HG03175 (cell line): ENCODE results near the gene CEACAM3.

Source experiments
- ATAC-seq: cut with Tn5 transposase; IDR thresholded peaks from one replicate; pipeline ENCODE4 v1.9.1; 2021; ENCODE audit warnings: mild to moderate bottlenecking, moderate library complexity; ENCODE audit not compliant: unreplicated experiment

CEACAM3 gene

DNA sequence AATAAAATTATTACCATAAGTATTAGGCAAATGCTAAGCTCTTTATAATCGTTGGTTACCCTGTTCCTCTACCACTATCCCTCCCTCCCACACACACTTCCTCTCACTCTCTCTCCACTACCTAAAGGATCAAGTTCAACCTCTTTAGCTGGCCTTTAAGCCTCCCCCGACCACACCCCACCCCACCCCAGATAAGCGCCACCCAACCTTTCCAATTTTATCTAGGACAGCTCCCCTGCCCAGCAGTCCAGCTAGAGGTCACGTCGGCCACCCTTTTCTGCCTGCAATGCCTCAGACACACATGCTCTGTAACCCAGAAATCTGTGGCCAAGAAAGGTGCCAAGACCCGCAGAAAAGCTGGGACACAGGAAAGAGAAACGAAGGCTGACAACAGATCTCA, 47.0 kb downstream of the CEACAM3 start:
- no peak for ATAC-seq

DNA sequence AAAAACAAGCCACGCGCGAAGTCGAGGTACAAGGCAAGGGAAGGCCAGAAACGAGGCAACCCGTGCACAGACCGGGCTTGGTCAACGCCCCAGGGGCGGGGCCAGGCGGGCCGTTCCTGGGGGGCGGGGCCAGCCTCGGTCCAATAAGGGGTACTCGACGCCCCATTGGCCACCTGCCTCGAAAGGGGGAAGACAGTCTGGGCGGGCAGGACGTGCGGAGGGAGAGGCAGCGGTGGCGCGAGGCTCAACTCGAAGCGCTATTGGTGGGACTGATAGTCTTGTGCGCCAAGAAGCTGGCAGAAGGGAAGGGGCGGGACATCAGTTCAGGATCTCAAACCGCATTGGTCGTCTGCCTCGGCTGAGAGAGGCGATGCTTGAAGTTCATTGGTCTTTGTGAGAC, 48.2 kb downstream of the CEACAM3 start, which contains the start of gene LYPD4:
LYPD4 (minus strand) TSS at position 83 of the 400 bp plus-strand sequence. CDS start 5,398 bp downstream, outside the sequence.
- no peak for ATAC-seq

DNA sequence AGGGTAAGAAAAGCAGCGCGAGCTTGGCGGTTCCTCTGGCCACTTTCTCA, 48.4 kb downstream of the CEACAM3 start, which contains the start of gene DMRTC2:
DMRTC2 (plus strand) TSS at position 42 of the 50 bp plus-strand sequence. CDS start 2,387 bp downstream, outside the sequence.
- ATAC-seq, result no peak

DNA sequence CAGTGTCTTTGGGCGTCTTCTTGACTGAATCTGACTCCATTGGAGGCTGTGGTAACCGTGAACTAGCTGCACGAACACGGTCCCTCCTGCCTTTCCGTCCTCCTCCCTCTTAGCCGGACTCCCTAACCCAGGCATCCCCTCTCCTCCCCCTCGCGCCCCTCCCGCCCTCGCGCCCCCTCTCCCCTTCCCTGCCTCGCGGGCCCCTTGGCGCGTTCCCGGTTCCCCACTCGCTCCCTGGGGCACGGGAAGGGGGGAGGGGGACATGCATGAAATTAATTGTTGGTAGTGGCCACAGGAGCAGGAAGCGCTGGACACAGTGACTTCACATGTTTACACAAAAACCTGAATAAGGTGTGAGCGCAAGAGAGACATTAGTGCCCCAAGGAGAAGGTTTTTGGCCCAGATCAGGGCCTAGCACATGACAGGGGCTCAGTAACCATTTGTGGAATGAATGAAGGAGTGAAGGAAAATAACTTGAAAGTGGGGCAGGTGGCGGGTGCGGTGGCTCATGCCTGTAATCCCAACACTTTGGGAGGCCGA, 48.7 kb downstream of the CEACAM3 start:
- no peak for ATAC-seq

DNA sequence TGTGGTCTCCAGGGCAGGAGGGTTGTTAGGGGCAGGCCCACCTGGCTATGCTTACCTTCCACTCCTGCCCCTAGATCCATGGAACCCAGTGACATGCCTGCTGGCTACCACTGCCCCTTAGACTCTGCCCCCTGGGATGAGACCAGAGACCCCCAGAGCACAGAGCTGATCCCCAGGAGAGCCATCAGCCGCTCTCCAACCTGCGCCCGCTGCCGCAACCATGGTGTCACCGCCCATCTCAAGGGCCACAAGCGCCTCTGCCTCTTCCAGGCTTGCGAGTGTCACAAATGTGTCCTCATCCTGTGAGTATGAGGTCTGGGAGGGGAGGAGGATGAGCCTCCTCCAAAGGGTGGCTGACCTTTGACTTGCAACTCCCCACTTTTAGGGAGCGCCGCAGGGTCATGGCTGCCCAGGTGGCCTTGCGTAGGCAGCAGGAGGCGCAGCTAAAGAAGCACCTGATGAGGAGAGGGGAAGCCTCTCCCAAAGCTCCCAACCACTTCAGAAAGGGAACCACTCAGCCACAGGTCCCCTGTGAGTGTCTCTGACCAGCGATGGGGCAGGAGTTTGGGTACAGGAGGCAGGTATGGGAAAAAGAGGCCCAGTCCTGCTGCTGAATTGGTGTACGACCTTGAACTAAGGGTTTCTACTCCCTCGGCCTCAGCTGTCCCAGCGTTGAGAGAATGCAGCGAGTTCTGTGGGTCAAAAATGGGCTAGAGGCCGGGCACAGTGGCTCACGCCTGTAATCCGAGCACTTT, 51.1 kb downstream of the CEACAM3 start:
- no peak for ATAC-seq

DNA sequence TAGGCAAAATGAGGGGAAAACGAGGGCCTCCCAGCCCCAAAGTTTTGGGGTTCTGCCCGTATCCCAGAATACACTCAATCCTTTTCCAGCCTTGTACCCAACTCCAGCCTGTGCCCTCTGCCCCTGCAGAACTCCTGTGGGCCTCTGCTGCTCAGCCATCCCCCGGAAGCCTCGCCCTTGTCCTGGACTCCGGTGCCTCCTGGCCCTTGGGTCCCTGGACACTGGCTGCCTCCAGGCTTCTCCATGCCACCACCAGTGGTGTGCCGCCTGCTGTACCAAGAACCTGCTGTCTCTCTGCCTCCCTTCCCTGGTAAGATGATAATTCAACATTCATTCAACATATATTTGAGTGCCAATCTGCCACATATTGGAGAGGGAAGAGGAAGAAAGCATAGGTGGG, 52.3 kb downstream of the CEACAM3 start:
- no peak for ATAC-seq

DNA sequence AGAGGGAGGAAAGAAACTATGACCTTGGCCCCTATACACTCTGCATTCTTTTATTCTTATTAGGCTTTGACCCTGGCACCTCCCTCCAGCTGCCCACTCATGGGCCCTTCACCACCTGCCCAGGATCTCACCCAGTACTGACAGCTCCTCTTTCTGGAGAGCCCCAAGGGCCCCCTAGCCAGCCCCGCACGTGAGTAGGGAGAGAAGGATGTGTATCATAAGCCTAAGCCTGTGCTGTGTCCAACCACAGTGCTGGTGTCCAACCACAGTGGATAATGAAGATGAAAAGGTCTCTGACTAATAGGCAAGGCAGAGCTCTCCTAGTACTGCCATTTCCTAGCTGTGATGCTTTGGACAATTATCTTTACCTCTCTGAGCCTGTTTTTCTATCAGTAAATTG, 52.7 kb downstream of the CEACAM3 start:
- ATAC-seq, result no peak

DNA sequence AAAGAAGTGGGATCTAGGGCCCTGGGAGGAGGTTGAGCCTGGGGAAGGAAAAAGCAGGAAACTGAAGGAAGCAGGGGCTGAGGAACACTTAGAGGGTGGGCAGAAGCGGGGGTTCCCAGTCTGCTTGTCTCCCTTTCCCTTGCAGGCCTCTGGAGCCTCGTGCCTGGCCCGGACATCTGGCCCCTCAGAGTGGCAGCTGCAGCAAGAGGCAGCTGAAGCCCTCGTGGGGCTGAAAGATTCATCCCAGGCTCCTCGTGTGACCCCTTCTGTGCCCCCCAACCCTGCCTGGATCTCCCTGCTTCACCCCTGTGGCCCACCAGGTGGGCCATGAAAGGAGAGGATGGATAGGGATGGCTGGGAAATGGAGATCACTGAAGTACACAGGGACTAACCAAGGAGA, 54.0 kb downstream of the CEACAM3 start:
- ATAC-seq, result no peak

DNA sequence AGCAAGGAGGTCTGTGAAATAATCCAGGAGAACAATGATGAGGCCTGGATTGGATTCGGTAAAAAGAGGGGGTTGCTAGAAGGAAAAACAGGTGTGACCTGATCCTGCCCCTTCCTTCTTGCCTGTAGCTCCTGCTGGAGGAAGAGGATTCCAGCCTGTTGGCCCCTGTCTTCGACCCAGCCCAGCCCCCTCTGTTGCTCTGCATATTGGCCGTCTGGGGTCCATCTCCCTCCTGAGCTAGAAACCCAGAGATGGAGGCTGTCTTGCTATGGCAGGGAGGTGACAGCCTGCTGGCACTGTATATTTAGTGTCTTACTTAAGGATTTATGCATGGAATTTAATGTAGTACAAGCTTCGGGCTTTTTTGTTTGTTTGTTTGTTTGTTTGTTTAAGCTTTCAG, 55.1 kb downstream of the CEACAM3 start:
- ATAC-seq, result no peak

DNA sequence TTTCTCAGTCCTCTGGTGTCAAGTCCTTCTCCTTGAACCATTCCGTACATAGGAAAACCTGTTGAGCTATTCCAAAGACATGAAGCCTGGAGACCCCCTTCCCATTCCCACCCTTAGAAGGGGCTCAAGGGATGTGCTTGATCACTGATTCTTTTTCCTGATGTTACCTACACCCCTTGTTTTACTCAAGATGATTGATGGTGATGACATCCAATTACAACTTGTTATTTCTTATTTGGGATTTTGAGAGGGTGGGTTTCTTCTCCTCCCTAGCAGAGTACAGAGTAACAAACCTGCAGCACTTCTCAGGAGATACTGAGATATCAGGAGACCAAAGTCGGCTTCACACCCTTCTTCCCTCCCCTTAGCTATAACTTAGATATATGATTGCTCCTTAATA, 57.0 kb downstream of the CEACAM3 start:
- ATAC-seq, result no peak

DNA sequence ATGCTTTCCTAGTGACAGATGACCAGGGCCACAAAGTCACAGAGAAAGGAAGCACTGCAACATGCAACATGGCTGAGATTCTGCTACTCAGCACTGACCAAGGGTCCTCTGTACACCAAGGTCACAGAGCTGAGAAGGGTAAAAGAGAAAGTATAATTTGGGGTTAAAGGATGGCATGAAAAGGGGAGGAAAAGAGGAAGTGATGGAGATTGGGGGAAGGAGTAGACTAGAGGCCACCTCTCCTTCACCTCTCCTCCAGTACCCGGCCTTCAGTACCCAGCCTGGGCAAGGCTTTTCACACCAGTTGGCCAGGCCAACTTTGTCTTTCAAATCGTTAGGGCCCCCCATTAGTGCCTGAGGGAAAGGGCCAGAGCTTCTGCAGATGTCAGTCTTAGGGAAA, 57.4 kb downstream of the CEACAM3 start:
- no peak for ATAC-seq

DNA sequence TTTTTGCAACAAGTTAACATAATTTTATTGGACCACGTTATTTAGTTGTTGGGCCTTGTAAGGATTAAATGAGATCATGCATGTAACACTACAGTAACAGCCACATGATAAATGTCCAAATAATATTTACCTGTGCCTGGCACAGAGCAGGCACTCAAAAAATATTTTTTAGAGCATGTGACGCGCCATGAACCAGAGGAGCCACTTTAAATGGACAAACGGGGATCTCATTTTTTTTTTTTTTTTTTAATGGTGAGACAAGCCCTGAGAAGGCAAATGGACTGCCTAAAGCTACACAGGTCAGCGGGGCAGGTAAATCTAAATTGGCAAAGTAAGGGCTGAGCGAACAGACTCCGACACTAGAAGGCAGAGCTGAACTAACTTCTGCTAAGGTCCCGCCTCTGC, 62.8 kb downstream of the CEACAM3 start:
- no peak for ATAC-seq

DNA sequence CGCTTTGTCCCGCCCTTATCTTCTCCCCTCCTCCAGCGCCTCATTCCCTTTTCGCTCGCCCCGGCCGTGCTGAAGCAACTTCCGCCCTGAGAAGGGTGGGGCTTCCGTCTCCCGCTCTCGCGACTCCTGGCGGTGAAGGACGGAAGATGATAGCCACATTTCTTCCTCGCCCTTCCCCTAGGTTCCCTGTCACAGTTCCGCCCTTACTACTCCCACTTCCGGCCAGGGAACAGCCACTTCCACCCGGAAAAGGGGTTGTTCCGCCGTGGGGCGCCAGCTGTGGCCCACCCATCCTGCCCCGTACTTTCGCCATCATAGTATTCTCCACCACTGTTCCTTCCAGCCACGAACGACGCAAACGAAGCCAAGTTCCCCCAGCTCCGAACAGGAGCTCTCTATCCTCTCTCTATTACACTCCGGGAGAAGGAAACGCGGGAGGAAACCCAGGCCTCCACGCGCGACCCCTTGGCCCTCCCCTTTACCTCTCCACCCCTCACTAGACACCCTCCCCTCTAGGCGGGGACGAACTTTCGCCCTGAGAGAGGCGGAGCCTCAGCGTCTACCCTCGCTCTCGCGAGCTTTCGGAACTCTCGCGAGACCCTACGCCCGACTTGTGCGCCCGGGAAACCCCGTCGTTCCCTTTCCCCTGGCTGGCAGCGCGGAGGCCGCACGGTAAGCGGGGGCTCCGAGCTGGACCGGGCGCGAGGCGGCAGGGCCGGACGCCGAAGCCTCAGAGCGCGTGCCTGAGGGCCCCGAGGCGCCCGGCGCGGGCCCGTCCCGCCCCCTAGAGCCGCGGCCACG, 63.4 kb downstream of the CEACAM3 start, which contains the start of gene RPS19:
RPS19 (plus strand) TSS at position 638 of the 801 bp plus-strand sequence. CDS start 520 bp downstream, outside the sequence.
- ATAC-seq, result peak; percentile 78

DNA sequence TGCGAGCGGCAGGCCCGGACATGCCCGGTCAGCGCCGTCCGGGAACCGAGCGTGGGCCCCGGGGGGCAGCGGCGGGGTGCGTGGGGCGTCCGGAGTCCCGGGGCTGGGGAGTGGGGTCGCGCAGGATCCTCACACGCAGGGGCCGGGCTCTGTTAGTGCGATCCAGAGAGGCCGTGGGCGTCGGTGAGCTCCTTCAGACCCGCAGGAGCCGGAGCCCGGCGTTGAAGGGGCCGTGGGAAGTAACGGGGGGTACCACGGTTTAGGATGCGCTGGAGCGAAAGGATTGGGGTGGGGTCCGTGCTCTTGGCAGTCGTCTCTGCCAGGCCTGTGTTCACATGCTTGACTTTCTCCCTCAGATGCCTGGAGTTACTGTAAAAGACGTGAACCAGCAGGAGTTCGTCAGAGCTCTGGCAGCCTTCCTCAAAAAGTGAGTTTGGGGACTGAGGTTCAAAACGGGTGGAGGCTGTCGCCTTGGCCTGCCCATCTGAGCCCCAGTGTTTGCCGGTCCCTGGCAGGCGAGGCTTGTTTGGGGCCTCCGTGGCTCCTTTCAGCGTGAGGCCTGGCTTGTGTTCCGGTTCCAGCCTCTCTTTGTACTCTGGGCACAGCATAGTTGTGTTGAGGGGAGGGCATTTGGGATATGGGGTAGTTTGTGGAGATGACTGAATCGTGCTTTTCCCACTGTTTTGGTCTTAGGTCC, 64.2 kb downstream of the CEACAM3 start:
- peak; percentile 40 for ATAC-seq
